ENCODE data around the gene RRP9. TPM values are rescaled to one million over a fixed set of nuclear protein-coding genes. Genes with fewer than 3 reads are reported as not detected.
A peak's percentile ranks its signal among the peaks of the same experiment; 100 is the strongest.

The RRP9 gene
- total and polyA plus RNA-seq, 10 of the 15 experiments (the other 5 are each of a cell fraction or from before 2014, with no cell fraction given), result 4.7 to 91.5 (median 41.7) TPM

DNA sequence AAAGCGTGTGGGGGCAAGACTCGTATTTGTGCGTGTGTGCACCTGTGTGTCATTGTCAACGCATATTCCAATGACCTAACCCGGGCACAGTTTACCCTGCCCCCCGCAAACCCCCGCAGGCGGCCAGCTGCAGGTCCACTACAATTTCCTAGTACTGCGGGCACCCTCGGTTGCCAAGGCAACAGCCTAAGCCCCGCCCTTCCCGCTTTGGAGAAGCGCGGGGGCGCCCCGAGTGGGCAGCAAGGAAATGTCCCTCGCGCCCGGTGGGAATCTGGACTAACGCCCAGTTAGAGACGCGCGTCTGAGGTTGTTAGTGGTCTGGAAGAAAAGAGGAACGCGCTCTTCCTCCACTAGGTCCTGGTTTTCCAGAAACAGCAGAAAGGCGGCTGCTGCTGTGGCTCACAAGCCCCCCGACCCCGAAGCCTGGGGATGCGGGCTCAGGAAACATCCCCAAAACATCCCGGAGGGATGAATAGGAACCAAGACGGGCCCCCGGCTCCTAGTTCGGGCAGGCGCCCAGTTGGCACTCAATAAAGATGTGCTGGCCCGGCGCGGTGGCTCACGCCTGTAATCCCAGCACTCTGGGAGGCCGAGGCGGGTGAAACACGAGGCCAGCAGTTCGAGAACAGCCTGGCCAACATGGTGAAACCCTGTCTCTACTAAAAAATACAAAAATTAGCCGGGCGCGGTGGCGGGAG is 34.3 kb upstream of the RRP9 start:
- Histone ChIP-seq H4K20me1 (ENCODE audit: control insufficient read depth, insufficient read depth) (no peaks in the 10 kb centered on the region), H3K9ac (ENCODE audit: control insufficient read depth, insufficient read depth, low read length) (no peak overlapping the region; the same call in 1 of the 2 replicates), H3K27me3 (replicated peaks in 1 of 2; ENCODE audit: control insufficient read depth in 2 of 2, insufficient read depth in 2 of 2, low read length in 1 of 2) (no peaks in the 10 kb centered on the region), H3K4me3 (peak overlapping the region; percentile 84; the same call in 1 of the 2 replicates), H3K4me1 (ENCODE audit: control insufficient read depth, insufficient read depth, low read length) (peaks cover 15% of the 10 kb centered on the region), H3K36me3 (ENCODE audit: control insufficient read depth in 2 of 2, insufficient read depth in 2 of 2, low read length in 1 of 2) (no peaks in the 10 kb centered on the region), H2AFZ (ENCODE audit: control insufficient read depth, low read depth, low read length) (peak overlapping the region; percentile 85), H3K27ac (ENCODE audit: control insufficient read depth, insufficient read depth) (no peak overlapping the region), H3K9me3 (replicated peaks; ENCODE audit: control insufficient read depth, insufficient read depth, low read length) (no peaks in the 10 kb centered on the region), H3K4me2 (ENCODE audit: control insufficient read depth, insufficient read depth) (peak overlapping the region; percentile 76), H3K79me2 (ENCODE audit: control insufficient read depth, insufficient read depth, low read length) (peaks cover 5% of the 10 kb centered on the region; the same call in 1 of the 2 replicates)
- no TSS peak for BruUV-seq (replicated peaks)
- RAD21 ChIA-PET (ENCODE audit: unreplicated experiment), result interaction anchor here (0.9 kb wide), 1 partner anchor 81 kb away, joined by 3 read pairs; the partner anchor contains the start of gene DUSP7
- DNase-seq (ENCODE audit: low read depth, low spot score) (no peak), FAIRE-seq (no peak), ATAC-seq (no peak)
- CTCF ChIA-PET, result interaction anchor here (0.9 to 5.3 kb wide), 4 partner anchors 13 to 33 kb away, joined by 3 to 79 read pairs (median 4); partner anchors contain the start of genes PARP3 and RRP9
- intact Hi-C loops (cut with micrococcal nuclease; ENCODE audit: unreplicated experiment) (no loop called here), in situ Hi-C loops (cut with MboI) (no loop called here)
- SMC1A ChIA-PET (ENCODE audit: uncharacterized antibody, unreplicated experiment), result interaction anchor here (1.5 to 5.2 kb wide), 2 partner anchors 12 to 34 kb away, joined by 4 to 33 read pairs; partner anchors contain the start of genes PARP3 and RRP9
- POLR2A ChIA-PET, result interaction anchor here (0.7 kb wide), 1 partner anchor 33 kb away, joined by 3 read pairs; no protein-coding TSS in a partner anchor
- 53% methylated on average over 46 of the region's 46 CpGs for WGBS (ENCODE audit: insufficient coverage, insufficient replicate concordance, low lambda C conversion rate, missing lambda C conversion rate)
- TF ChIP-seq RUNX3 (IDR thresholded peaks at IDR 0.05; ENCODE audit: low read length), result no peak
- TF ChIP-seq FOS (IDR thresholded peaks at IDR 0.05; ENCODE audit: borderline replicate concordance, extremely low read depth, insufficient read length), result no peak
- TF ChIP-seq MEF2A (IDR thresholded peaks at IDR 0.05; ENCODE audit: insufficient read depth, low read depth, low read length), result no peak
- TF ChIP-seq TBL1XR1 (IDR thresholded peaks at IDR 0.05; ENCODE audit: low read depth, low read length), result no peak
- TF ChIP-seq, protein P1, sequence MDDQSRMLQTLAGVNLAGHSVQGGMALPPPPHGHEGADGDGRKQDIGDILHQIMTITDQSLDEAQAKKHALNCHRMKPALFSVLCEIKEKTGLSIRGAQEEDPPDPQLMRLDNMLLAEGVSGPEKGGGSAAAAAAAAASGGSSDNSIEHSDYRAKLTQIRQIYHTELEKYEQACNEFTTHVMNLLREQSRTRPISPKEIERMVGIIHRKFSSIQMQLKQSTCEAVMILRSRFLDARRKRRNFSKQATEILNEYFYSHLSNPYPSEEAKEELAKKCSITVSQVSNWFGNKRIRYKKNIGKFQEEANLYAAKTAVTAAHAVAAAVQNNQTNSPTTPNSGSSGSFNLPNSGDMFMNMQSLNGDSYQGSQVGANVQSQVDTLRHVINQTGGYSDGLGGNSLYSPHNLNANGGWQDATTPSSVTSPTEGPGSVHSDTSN (IDR thresholded peaks at IDR 0.05; ENCODE audit: insufficient replicate concordance, low read depth, low read length), result no peak
- TF ChIP-seq, protein P2, sequence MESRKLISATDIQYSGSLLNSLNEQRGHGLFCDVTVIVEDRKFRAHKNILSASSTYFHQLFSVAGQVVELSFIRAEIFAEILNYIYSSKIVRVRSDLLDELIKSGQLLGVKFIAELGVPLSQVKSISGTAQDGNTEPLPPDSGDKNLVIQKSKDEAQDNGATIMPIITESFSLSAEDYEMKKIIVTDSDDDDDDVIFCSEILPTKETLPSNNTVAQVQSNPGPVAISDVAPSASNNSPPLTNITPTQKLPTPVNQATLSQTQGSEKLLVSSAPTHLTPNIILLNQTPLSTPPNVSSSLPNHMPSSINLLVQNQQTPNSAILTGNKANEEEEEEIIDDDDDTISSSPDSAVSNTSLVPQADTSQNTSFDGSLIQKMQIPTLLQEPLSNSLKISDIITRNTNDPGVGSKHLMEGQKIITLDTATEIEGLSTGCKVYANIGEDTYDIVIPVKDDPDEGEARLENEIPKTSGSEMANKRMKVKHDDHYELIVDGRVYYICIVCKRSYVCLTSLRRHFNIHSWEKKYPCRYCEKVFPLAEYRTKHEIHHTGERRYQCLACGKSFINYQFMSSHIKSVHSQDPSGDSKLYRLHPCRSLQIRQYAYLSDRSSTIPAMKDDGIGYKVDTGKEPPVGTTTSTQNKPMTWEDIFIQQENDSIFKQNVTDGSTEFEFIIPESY (IDR thresholded peaks at IDR 0.05), result no peak
- TF ChIP-seq, protein P3, sequence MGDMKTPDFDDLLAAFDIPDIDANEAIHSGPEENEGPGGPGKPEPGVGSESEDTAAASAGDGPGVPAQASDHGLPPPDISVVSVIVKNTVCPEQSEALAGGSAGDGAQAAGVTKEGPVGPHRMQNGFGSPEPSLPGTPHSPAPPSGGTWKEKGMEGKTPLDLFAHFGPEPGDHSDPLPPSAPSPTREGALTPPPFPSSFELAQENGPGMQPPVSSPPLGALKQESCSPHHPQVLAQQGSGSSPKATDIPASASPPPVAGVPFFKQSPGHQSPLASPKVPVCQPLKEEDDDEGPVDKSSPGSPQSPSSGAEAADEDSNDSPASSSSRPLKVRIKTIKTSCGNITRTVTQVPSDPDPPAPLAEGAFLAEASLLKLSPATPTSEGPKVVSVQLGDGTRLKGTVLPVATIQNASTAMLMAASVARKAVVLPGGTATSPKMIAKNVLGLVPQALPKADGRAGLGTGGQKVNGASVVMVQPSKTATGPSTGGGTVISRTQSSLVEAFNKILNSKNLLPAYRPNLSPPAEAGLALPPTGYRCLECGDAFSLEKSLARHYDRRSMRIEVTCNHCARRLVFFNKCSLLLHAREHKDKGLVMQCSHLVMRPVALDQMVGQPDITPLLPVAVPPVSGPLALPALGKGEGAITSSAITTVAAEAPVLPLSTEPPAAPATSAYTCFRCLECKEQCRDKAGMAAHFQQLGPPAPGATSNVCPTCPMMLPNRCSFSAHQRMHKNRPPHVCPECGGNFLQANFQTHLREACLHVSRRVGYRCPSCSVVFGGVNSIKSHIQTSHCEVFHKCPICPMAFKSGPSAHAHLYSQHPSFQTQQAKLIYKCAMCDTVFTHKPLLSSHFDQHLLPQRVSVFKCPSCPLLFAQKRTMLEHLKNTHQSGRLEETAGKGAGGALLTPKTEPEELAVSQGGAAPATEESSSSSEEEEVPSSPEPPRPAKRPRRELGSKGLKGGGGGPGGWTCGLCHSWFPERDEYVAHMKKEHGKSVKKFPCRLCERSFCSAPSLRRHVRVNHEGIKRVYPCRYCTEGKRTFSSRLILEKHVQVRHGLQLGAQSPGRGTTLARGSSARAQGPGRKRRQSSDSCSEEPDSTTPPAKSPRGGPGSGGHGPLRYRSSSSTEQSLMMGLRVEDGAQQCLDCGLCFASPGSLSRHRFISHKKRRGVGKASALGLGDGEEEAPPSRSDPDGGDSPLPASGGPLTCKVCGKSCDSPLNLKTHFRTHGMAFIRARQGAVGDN (IDR thresholded peaks at IDR 0.05), result no peak
- TF ChIP-seq IKZF1 (conservative IDR thresholded peaks at IDR 0.05), result peak; percentile 54; the same call in 1 of the 2 replicates
- TF ChIP-seq POLR2AphosphoS2 (IDR thresholded peaks at IDR 0.05; ENCODE audit: low read depth, low read length), result no peak
- TF ChIP-seq BMI1 (IDR thresholded peaks at IDR 0.05; ENCODE audit: borderline replicate concordance), result peak; percentile 86
- TF ChIP-seq, protein P4, sequence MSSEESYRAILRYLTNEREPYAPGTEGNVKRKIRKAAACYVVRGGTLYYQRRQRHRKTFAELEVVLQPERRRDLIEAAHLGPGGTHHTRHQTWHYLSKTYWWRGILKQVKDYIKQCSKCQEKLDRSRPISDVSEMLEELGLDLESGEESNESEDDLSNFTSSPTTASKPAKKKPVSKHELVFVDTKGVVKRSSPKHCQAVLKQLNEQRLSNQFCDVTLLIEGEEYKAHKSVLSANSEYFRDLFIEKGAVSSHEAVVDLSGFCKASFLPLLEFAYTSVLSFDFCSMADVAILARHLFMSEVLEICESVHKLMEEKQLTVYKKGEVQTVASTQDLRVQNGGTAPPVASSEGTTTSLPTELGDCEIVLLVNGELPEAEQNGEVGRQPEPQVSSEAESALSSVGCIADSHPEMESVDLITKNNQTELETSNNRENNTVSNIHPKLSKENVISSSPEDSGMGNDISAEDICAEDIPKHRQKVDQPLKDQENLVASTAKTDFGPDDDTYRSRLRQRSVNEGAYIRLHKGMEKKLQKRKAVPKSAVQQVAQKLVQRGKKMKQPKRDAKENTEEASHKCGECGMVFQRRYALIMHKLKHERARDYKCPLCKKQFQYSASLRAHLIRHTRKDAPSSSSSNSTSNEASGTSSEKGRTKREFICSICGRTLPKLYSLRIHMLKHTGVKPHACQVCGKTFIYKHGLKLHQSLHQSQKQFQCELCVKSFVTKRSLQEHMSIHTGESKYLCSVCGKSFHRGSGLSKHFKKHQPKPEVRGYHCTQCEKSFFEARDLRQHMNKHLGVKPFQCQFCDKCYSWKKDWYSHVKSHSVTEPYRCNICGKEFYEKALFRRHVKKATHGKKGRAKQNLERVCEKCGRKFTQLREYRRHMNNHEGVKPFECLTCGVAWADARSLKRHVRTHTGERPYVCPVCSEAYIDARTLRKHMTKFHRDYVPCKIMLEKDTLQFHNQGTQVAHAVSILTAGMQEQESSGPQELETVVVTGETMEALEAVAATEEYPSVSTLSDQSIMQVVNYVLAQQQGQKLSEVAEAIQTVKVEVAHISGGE (CRISPR knock-in tag; IDR thresholded peaks at IDR 0.05), result no peak
